ENCODE measurements around the gene CCDC187. TPM values are rescaled to one million over a fixed set of nuclear protein-coding genes. Genes with fewer than 3 reads are reported as not detected.

The CCDC187 gene
- total RNA-seq, 2 experiments from 2014 or later: 0.07 TPM; not detected in 1

GRCh38 chr9:136244969-136245218 lies 59.0 kb downstream of the CCDC187 start:
- POLR2A ChIA-PET: interaction anchor here (0.9 to 1.3 kb wide), 4 partner anchors 12 to 337 kb away, joined by 3 to 4 read pairs (median 4); partner anchors contain the start of gene CAMSAP1
- intact Hi-C loops (cut with micrococcal nuclease): no loop called here
- H3K36me3 Mint-ChIP-seq (ENCODE audit: low read depth): peaks cover 4% of the 10 kb centered on the region
- no peak for TF ChIP-seq CTCF (IDR thresholded peaks at IDR 0.05)
- H3K9me3 Mint-ChIP-seq: no peaks in the 10 kb centered on the region
- no peak for DNase-seq
- H3K27me3 Mint-ChIP-seq: no peaks in the 10 kb centered on the region
- peak overlapping the region; percentile 94 for H3K4me3 Mint-ChIP-seq
- CTCF ChIA-PET: no interaction called here
- peaks cover 40% of the 10 kb centered on the region for H3K4me1 Mint-ChIP-seq (ENCODE audit: low read depth)
- H3K27ac Mint-ChIP-seq: peak overlapping the region; percentile 93
- no peak for ATAC-seq

GRCh38 chr9:136244122-136244968 lies 59.5 kb downstream of the CCDC187 start:
- Mint-ChIP-seq H3K9me3 (no peaks in the 10 kb centered on the region), H3K36me3 (ENCODE audit: low read depth) (peaks cover 4% of the 10 kb centered on the region), H3K27me3 (no peaks in the 10 kb centered on the region), H3K4me1 (ENCODE audit: low read depth) (peaks cover 40% of the 10 kb centered on the region), H3K4me3 (peak overlapping the region; percentile 94), H3K27ac (peak overlapping the region; percentile 93)
- TF ChIP-seq CTCF (IDR thresholded peaks at IDR 0.05): no peak
- intact Hi-C loops (cut with micrococcal nuclease): no loop called here
- ChIA-PET POLR2A (interaction anchor here (0.9 to 1.3 kb wide), 2 partner anchors 12 to 337 kb away, joined by 3 to 4 read pairs; partner anchors contain the start of gene CAMSAP1), CTCF (interaction anchor here (2.2 kb wide), 1 partner anchor 74 kb away, joined by 9 read pairs; no protein-coding TSS in a partner anchor)
- DNase-seq: peak; percentile 95
- ATAC-seq: peak; percentile 80

- TF ChIP-seq CTCF (IDR thresholded peaks at IDR 0.05): no peak
- CTCF ChIA-PET: interaction anchor here (0.9 to 2.2 kb wide), 6 partner anchors 17 to 283 kb away, joined by 3 to 9 read pairs (median 4); no protein-coding TSS in a partner anchor
- Mint-ChIP-seq H3K9me3 (no peaks in the 10 kb centered on the region), H3K27me3 (no peaks in the 10 kb centered on the region), H3K27ac (peak overlapping the region; percentile 93), H3K4me1 (ENCODE audit: low read depth) (peaks cover 43% of the 10 kb centered on the region), H3K36me3 (ENCODE audit: low read depth) (peaks cover 4% of the 10 kb centered on the region), H3K4me3 (peak overlapping the region; percentile 94)
- POLR2A ChIA-PET: no interaction called here
- ATAC-seq (no peak), DNase-seq (no peak)
- intact Hi-C loops (cut with micrococcal nuclease): no loop called here
These were observed 60.3 kb downstream of the CCDC187 start for GRCh38 chr9:136243631-136244030.

- H3K27me3 Mint-ChIP-seq: no peaks in the 10 kb centered on the region
- H3K36me3 Mint-ChIP-seq (ENCODE audit: low read depth): peaks cover 4% of the 10 kb centered on the region
- ChIA-PET POLR2A (no interaction called here), CTCF (interaction anchor here (0.8 to 2.2 kb wide), 7 partner anchors 17 to 283 kb away, joined by 3 to 9 read pairs (median 4); partner anchors contain the start of gene DNLZ)
- H3K4me1 Mint-ChIP-seq (ENCODE audit: low read depth): peaks cover 45% of the 10 kb centered on the region
- H3K4me3 Mint-ChIP-seq: peak overlapping the region; percentile 24
- TF ChIP-seq CTCF (IDR thresholded peaks at IDR 0.05): no peak
- intact Hi-C loops (cut with micrococcal nuclease): no loop called here
- ATAC-seq (no peak), DNase-seq (no peak)
- peak overlapping the region; percentile 93 for H3K27ac Mint-ChIP-seq
- H3K9me3 Mint-ChIP-seq: no peaks in the 10 kb centered on the region
These were observed 60.9 kb downstream of the CCDC187 start for GRCh38 chr9:136242918-136243525.

DNA sequence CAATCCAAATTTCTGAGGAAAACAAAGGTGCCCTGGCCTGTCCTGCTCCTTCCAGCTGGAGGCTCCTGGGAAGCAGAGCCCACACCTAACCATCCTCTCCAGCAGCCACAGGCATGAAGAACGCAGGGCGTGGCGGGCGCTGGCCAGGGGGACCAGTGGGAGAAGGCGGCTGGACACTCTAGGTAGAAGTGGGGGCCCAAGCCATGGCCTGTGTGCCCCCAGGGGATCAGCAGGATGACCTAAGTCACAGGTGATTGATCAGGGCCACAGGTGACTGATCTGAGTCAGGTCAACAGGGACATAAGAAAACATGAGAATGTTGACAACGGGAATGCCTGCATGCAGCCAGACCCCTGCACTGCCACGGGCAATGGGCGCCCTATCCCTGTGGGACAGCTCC lies 61.6 kb downstream of the CCDC187 start:
- Mint-ChIP-seq H3K27me3 (no peaks in the 10 kb centered on the region), H3K9me3 (no peaks in the 10 kb centered on the region), H3K27ac (no peak overlapping the region), H3K4me3 (no peak overlapping the region), H3K4me1 (ENCODE audit: low read depth) (peaks cover 46% of the 10 kb centered on the region), H3K36me3 (ENCODE audit: low read depth) (peaks cover 4% of the 10 kb centered on the region)
- no peak for DNase-seq
- ChIA-PET CTCF (interaction anchor here (1.4 to 2.2 kb wide), 5 partner anchors 25 to 282 kb away, joined by 3 to 9 read pairs (median 5); no protein-coding TSS in a partner anchor), POLR2A (no interaction called here)
- intact Hi-C loops (cut with micrococcal nuclease): no loop called here
- no peak for TF ChIP-seq CTCF (IDR thresholded peaks at IDR 0.05)
- no peak for ATAC-seq
